HepG2 (cell line): ENCODE data around the gene MED19. TPM values are rescaled to one million over a fixed set of nuclear protein-coding genes. Genes with fewer than 3 reads are reported as not detected.

Experiments
- BORCS8-MEF2B ChIP-seq: sonication (generic); formaldehyde crosslinking; IDR thresholded peaks from 2 replicates; pipeline ENCODE4 v1.8.0; 2022; ENCODE audit warnings: mild to moderate bottlenecking, missing genetic modification reagents
- CBX1 ChIP-seq: IDR thresholded peaks from one replicate; pipeline ENCODE4 v1.6.1; 2016; ENCODE audit warnings: antibody characterized with exemption, low read depth
- CHCHD3 ChIP-seq: sonication (generic); formaldehyde crosslinking; IDR thresholded peaks from 2 replicates; pipeline ENCODE4 v1.8.0; 2022; ENCODE audit warnings: mild to moderate bottlenecking, missing genetic modification reagents, moderate library complexity
- EEA1 ChIP-seq: sonication (generic); formaldehyde crosslinking; IDR thresholded peaks from 2 replicates; pipeline ENCODE4 v1.5.1; 2020; ENCODE audit warnings: mild to moderate bottlenecking, missing genetic modification reagents, borderline replicate concordance
- KDM6A ChIP-seq: IDR thresholded peaks from 2 replicates; pipeline ENCODE4 v1.6.1; 2016; ENCODE audit warnings: low read depth
- NFYB ChIP-seq: sonication (generic); formaldehyde crosslinking; IDR thresholded peaks from 2 replicates; pipeline ENCODE4 v1.4.0; 2020; ENCODE audit warnings: missing genetic modification reagents
- NPAS2 ChIP-seq: sonication (generic); formaldehyde crosslinking; IDR thresholded peaks from 2 replicates; pipeline ENCODE4 v1.8.0; 2022; ENCODE audit warnings: mild to moderate bottlenecking, missing genetic modification reagents, borderline replicate concordance
- NR2F1 ChIP-seq, 2 experiments: fragments of 450-650 bp in 1 of 2; formaldehyde crosslinking in 1 of 2; IDR thresholded peaks; 2 replicates each; pipeline versions ENCODE4 v1.5.0 to v1.6.1; 2016 to 2020; ENCODE audit warnings: mild to moderate bottlenecking in 1 of 2, missing compliant biosample characterization in 1 of 2, missing genetic modification reagents in 1 of 2, moderate library complexity in 1 of 2
- PLRG1 ChIP-seq: fragments of 450-650 bp; conservative IDR thresholded peaks from 2 replicates; pipeline ENCODE4 v1.6.1; 2016
- SNAPC2 ChIP-seq: sonication (generic); formaldehyde crosslinking; IDR thresholded peaks from 2 replicates; pipeline ENCODE4 v1.8.1; 2022; ENCODE audit warnings: mild to moderate bottlenecking, missing genetic modification reagents
- ZBTB21 ChIP-seq: sonication (generic); formaldehyde crosslinking; IDR thresholded peaks from 2 replicates; pipeline ENCODE4 v1.4.0; 2020; ENCODE audit warnings: missing genetic modification reagents
- ZNF274 ChIP-seq: sonication (generic); formaldehyde crosslinking; IDR thresholded peaks from 2 replicates; pipeline ENCODE4 v1.5.1; 2020; ENCODE audit warnings: mild to moderate bottlenecking, missing genetic modification reagents
- ZNF484 ChIP-seq: sonication (generic); formaldehyde crosslinking; IDR thresholded peaks from 2 replicates; pipeline ENCODE4 v1.5.1; 2020; ENCODE audit warnings: mild to moderate bottlenecking, low read depth, missing genetic modification reagents, borderline replicate concordance
- ZNF614 ChIP-seq: IDR thresholded peaks from 2 replicates; pipeline ENCODE4 v1.6.1; 2018; ENCODE audit warnings: missing biosample characterization, missing genetic modification reagents, inconsistent platforms, borderline replicate concordance
- ZNF790 ChIP-seq: sonication (generic); formaldehyde crosslinking; IDR thresholded peaks from 2 replicates; pipeline ENCODE4 v1.8.0; 2022; ENCODE audit warnings: missing genetic modification reagents, mild to moderate bottlenecking, borderline replicate concordance
- polyA plus RNA-seq, 8 experiments: library from polyadenylated mRNA; depleted of rRNA in 3 of 8; stranded (reverse) in 7 of 8; unstranded in 1 of 8; fragments of >200 nt; fragmentation: Illumina TruSeq in 4 of 8; extraction: Trizol in 4 of 8; gene quantifications; 2 replicates each; pipeline versions ENCODE4 v1.2.1 to v1.2.3, GENCODE V29; 2011 to 2016; ENCODE audit warnings: low read depth in 4 of 8, missing spikeins in 1 of 8, mixed read lengths in 1 of 8; ENCODE audit not compliant: insufficient read depth in 1 of 8
- total RNA-seq, 5 experiments: library from RNA; depleted of rRNA; stranded (reverse); fragments of >200 nt; fragmentation: Illumina TruSeq; extraction: Trizol; gene quantifications; 2 replicates each; pipeline ENCODE4 v1.2.3, GENCODE V29; 2016; ENCODE audit warnings: low read depth in 1 of 5
- TF ChIP-seq, protein P1 (sequence below): sonication (generic); formaldehyde crosslinking; IDR thresholded peaks from 2 replicates; pipeline ENCODE4 v1.9.0; 2021; ENCODE audit warnings: missing genetic modification reagents, borderline replicate concordance
- TF ChIP-seq, protein P2 (sequence below): sonication (generic); formaldehyde crosslinking; IDR thresholded peaks from 2 replicates; pipeline ENCODE4 v1.8.0; 2022; ENCODE audit warnings: mild to moderate bottlenecking, missing genetic modification reagents, moderate library complexity
- TF ChIP-seq, protein P3 (sequence below): sonication (generic); formaldehyde crosslinking; IDR thresholded peaks from 2 replicates; pipeline ENCODE4 v1.4.0; 2020; ENCODE audit warnings: missing genetic modification reagents
- TF ChIP-seq, protein P4 (sequence below): sonication (generic); formaldehyde crosslinking; IDR thresholded peaks from 2 replicates; pipeline ENCODE4 v1.4.0; 2020; ENCODE audit warnings: mild to moderate bottlenecking, low read depth, missing genetic modification reagents
- TF ChIP-seq, protein P5 (sequence below): sonication (generic); formaldehyde crosslinking; IDR thresholded peaks from 2 replicates; pipeline ENCODE4 v1.8.1; 2023; ENCODE audit warnings: missing genetic modification reagents, inconsistent platforms, borderline replicate concordance

The MED19 gene
- total and polyA plus RNA-seq, 2 of the 13 experiments (the other 11 are each of a cell fraction or from before 2014, with no cell fraction given): 12.9 to 13.8 TPM

DNA sequence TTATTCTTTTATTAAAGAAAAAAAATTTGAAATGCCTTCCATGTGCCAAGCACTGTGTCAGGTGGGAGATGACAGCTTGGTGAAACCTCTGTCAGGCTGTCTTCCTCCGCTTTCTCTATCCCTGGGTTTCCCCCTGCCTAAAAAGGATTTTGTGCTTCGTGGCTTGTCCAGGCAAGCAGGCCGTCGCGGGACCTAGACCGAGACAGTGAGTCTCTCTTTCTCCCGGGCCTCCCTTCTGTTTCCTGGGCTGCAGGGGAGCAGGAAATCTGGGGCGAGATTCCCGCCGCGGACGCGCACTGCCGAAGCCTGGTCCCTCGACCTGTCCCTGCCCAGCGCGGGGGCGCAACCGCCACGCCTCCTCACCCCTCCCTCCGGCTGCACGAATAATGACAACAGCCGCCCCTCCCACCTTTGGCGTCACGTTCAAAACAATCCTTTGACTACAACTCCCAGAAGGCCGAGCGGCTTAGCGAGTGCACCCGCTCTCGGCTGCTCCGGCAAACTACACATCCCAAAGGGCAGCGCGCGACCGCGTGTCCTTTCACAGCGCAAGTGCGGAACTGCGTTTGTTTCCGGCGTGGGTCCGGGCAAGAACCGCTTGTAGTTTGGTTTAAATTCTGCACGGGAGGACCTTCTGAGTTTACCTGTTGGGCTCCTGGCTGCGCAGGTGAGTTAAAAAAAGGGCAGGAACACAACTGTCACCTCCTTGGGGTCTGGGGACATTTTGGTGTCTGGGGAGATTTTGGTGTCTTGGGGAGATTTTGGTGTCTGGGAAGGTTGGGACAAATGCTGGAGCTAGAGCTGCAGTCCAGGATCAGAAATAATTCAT lies 54.6 kb downstream of the MED19 start, which contains the start of gene CLP1 (continued):
- TF ChIP-seq, protein P1, sequence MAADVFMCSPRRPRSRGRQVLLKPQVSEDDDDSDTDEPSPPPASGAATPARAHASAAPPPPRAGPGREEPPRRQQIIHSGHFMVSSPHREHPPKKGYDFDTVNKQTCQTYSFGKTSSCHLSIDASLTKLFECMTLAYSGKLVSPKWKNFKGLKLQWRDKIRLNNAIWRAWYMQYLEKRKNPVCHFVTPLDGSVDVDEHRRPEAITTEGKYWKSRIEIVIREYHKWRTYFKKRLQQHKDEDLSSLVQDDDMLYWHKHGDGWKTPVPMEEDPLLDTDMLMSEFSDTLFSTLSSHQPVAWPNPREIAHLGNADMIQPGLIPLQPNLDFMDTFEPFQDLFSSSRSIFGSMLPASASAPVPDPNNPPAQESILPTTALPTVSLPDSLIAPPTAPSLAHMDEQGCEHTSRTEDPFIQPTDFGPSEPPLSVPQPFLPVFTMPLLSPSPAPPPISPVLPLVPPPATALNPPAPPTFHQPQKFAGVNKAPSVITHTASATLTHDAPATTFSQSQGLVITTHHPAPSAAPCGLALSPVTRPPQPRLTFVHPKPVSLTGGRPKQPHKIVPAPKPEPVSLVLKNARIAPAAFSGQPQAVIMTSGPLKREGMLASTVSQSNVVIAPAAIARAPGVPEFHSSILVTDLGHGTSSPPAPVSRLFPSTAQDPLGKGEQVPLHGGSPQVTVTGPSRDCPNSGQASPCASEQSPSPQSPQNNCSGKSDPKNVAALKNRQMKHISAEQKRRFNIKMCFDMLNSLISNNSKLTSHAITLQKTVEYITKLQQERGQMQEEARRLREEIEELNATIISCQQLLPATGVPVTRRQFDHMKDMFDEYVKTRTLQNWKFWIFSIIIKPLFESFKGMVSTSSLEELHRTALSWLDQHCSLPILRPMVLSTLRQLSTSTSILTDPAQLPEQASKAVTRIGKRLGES (CRISPR knock-in tag): no peak
- TF ChIP-seq SNAPC2 (CRISPR knock-in tag) (no peak), NR2F1 (CRISPR knock-in tag; IDR thresholded peaks at IDR 0.05) (no peak), CBX1 (no peak), NPAS2 (CRISPR knock-in tag) (no peak), PLRG1 (no peak), ZNF484 (CRISPR knock-in tag) (no peak), ZNF614 (CRISPR knock-in tag) (no peak; the same call in 1 of the 2 replicates), NFYB (CRISPR knock-in tag) (peak; percentile 65), CHCHD3 (no peak), ZNF274 (CRISPR knock-in tag) (peak; percentile 43; the same call in 1 of the 2 replicates), ZBTB21 (CRISPR knock-in tag) (no peak), EEA1 (no peak; the same call in 1 of the 2 replicates), KDM6A (CRISPR knock-in tag) (no peak), BORCS8-MEF2B (CRISPR knock-in tag) (peak; percentile 82), ZNF790 (CRISPR knock-in tag) (peak; percentile 89; the same call in 1 of the 2 replicates)
- TF ChIP-seq, protein P2, sequence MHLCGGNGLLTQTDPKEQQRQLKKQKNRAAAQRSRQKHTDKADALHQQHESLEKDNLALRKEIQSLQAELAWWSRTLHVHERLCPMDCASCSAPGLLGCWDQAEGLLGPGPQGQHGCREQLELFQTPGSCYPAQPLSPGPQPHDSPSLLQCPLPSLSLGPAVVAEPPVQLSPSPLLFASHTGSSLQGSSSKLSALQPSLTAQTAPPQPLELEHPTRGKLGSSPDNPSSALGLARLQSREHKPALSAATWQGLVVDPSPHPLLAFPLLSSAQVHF (CRISPR knock-in tag): no peak
- TF ChIP-seq, protein P3, sequence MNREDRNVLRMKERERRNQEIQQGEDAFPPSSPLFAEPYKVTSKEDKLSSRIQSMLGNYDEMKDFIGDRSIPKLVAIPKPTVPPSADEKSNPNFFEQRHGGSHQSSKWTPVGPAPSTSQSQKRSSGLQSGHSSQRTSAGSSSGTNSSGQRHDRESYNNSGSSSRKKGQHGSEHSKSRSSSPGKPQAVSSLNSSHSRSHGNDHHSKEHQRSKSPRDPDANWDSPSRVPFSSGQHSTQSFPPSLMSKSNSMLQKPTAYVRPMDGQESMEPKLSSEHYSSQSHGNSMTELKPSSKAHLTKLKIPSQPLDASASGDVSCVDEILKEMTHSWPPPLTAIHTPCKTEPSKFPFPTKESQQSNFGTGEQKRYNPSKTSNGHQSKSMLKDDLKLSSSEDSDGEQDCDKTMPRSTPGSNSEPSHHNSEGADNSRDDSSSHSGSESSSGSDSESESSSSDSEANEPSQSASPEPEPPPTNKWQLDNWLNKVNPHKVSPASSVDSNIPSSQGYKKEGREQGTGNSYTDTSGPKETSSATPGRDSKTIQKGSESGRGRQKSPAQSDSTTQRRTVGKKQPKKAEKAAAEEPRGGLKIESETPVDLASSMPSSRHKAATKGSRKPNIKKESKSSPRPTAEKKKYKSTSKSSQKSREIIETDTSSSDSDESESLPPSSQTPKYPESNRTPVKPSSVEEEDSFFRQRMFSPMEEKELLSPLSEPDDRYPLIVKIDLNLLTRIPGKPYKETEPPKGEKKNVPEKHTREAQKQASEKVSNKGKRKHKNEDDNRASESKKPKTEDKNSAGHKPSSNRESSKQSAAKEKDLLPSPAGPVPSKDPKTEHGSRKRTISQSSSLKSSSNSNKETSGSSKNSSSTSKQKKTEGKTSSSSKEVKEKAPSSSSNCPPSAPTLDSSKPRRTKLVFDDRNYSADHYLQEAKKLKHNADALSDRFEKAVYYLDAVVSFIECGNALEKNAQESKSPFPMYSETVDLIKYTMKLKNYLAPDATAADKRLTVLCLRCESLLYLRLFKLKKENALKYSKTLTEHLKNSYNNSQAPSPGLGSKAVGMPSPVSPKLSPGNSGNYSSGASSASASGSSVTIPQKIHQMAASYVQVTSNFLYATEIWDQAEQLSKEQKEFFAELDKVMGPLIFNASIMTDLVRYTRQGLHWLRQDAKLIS (CRISPR knock-in tag): no peak
- TF ChIP-seq, protein P4, sequence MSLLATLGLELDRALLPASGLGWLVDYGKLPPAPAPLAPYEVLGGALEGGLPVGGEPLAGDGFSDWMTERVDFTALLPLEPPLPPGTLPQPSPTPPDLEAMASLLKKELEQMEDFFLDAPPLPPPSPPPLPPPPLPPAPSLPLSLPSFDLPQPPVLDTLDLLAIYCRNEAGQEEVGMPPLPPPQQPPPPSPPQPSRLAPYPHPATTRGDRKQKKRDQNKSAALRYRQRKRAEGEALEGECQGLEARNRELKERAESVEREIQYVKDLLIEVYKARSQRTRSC (CRISPR knock-in tag): no peak
- TF ChIP-seq, protein P5, sequence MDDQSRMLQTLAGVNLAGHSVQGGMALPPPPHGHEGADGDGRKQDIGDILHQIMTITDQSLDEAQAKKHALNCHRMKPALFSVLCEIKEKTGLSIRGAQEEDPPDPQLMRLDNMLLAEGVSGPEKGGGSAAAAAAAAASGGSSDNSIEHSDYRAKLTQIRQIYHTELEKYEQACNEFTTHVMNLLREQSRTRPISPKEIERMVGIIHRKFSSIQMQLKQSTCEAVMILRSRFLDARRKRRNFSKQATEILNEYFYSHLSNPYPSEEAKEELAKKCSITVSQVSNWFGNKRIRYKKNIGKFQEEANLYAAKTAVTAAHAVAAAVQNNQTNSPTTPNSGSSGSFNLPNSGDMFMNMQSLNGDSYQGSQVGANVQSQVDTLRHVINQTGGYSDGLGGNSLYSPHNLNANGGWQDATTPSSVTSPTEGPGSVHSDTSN (CRISPR knock-in tag): no peak
